Neural progenitor cell (in vitro differentiated cells): Measurements from ENCODE around the gene RABGAP1.

Experiments used
- EZH2 ChIP-seq: fragments of 200-600 bp; sonication (generic); IDR thresholded peaks from 2 replicates; pipeline ENCODE4 v1.6.1; 2017; ENCODE audit warnings: antibody characterized with exemption, mild to moderate bottlenecking, moderate library complexity
- EZH2phosphoT487 ChIP-seq: fragments of 200-600 bp; sonication (generic); IDR thresholded peaks from 2 replicates; pipeline ENCODE4 v1.6.1; 2017; ENCODE audit warnings: antibody characterized with exemption
- TF ChIP-seq, protein P1 (sequence below): fragments of 200-600 bp; sonication (generic); IDR thresholded peaks from 2 replicates; pipeline ENCODE4 v1.5.1; 2017; ENCODE audit warnings: antibody characterized with exemption, mild to moderate bottlenecking

DNA sequence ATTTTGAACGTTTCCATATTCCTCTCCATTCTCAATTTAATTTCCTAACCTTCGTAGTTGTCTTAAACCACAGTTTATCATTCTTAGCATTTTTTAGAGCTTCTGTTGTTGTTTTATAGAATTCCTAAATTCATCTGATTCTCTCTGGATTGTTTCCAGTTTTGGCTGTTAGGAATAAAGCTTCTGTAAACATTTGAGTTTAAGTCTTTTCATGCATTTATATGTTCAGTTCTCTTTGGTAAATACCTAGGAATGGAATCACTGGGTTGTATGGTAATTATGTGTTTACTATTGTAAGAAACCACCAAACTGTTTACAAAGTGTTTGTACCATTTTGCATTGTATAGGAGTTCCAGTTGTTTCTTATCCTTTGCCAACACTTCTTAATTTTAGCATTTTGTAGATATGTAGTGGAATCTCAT, 122.4 kb downstream of the RABGAP1 start:
- TF ChIP-seq, protein P1, sequence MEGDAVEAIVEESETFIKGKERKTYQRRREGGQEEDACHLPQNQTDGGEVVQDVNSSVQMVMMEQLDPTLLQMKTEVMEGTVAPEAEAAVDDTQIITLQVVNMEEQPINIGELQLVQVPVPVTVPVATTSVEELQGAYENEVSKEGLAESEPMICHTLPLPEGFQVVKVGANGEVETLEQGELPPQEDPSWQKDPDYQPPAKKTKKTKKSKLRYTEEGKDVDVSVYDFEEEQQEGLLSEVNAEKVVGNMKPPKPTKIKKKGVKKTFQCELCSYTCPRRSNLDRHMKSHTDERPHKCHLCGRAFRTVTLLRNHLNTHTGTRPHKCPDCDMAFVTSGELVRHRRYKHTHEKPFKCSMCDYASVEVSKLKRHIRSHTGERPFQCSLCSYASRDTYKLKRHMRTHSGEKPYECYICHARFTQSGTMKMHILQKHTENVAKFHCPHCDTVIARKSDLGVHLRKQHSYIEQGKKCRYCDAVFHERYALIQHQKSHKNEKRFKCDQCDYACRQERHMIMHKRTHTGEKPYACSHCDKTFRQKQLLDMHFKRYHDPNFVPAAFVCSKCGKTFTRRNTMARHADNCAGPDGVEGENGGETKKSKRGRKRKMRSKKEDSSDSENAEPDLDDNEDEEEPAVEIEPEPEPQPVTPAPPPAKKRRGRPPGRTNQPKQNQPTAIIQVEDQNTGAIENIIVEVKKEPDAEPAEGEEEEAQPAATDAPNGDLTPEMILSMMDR, result no peak
- TF ChIP-seq EZH2, result no peak
- TF ChIP-seq EZH2phosphoT487, result no peak
